IPS-20b (cell line): ENCODE measurements around the gene BHLHE40.

Source experiments
- H3K27ac ChIP-seq: one replicate; pipeline ENCODE4 v1.5.1; 2013; ENCODE audit warnings: low read length
- H3K27me3 ChIP-seq: 2 replicates; pipeline ENCODE4 v1.6.1; 2013; ENCODE audit warnings: mild to moderate bottlenecking, low read length, inconsistent platforms; ENCODE audit not compliant: insufficient read depth
- H3K36me3 ChIP-seq: 2 replicates; pipeline ENCODE4 v1.6.1; 2013; ENCODE audit warnings: low read depth, mild to moderate bottlenecking, inconsistent platforms, low read length, moderate library complexity; ENCODE audit not compliant: insufficient read depth
- H3K4me1 ChIP-seq: 2 replicates; pipeline ENCODE4 v1.6.1; 2013; ENCODE audit warnings: mild to moderate bottlenecking, control low read depth, inconsistent platforms, low read length, moderate library complexity; ENCODE audit not compliant: insufficient read depth
- H3K4me3 ChIP-seq: 2 replicates; pipeline ENCODE4 v1.5.1; 2013; ENCODE audit warnings: mild to moderate bottlenecking, low read length, inconsistent platforms
- H3K9ac ChIP-seq: 2 replicates; pipeline ENCODE4 v1.6.1; 2013; ENCODE audit warnings: low read depth, mild to moderate bottlenecking, inconsistent platforms, low read length, moderate library complexity
- H3K9me3 ChIP-seq: 2 replicates; pipeline ENCODE4 v1.6.1; 2013; ENCODE audit warnings: mild to moderate bottlenecking, low read depth, low read length, inconsistent platforms; ENCODE audit not compliant: insufficient read depth

Gene BHLHE40

GRCh38 chr3:5029715-5030114, 50.5 kb downstream of the BHLHE40 start:
- no peaks in the 10 kb centered on the region for H3K36me3 ChIP-seq

GRCh38 chr3:5030152-5030551, 50.9 kb downstream of the BHLHE40 start:
- H3K4me1 ChIP-seq: no peaks in the 10 kb centered on the region
- H3K27me3 ChIP-seq: no peaks in the 10 kb centered on the region
- H3K9ac ChIP-seq: no peak overlapping the region
- no peak overlapping the region for H3K27ac ChIP-seq
- H3K9me3 ChIP-seq: no peaks in the 10 kb centered on the region
- H3K36me3 ChIP-seq: no peaks in the 10 kb centered on the region
- no peak overlapping the region for H3K4me3 ChIP-seq

More at GRCh38 chr3:5029715-5030114, 50.5 kb downstream of the BHLHE40 start:
- Histone ChIP-seq H3K4me1 (no peaks in the 10 kb centered on the region), H3K9ac (no peak overlapping the region), H3K9me3 (no peaks in the 10 kb centered on the region), H3K27ac (no peak overlapping the region), H3K27me3 (no peaks in the 10 kb centered on the region), H3K4me3 (no peak overlapping the region)

GRCh38 chr3:5032844-5033243, 53.6 kb downstream of the BHLHE40 start:
- no peaks in the 10 kb centered on the region for H3K36me3 ChIP-seq
- H3K9ac ChIP-seq: no peak overlapping the region
- H3K27me3 ChIP-seq: no peaks in the 10 kb centered on the region
- H3K27ac ChIP-seq: no peak overlapping the region
- no peak overlapping the region for H3K4me3 ChIP-seq
- no peaks in the 10 kb centered on the region for H3K4me1 ChIP-seq
- no peaks in the 10 kb centered on the region for H3K9me3 ChIP-seq
